Head of caudate nucleus (tissue), 42 donors: ENCODE measurements around the gene GPC6.

ENCODE experiments used
- DNase-seq, 42 donors: peaks; one replicate each; pipeline versions ENCODE4 v3.0.0 to v3.0.0-alpha.2; 2020 to 2021; ENCODE audit warnings: mixed read lengths in 7 of 42
- intact Hi-C: fragments of 100-400 bp; cut with DNase I; formaldehyde crosslinking; loops from one replicate; pipeline ENCODE4 v1.15.0; 2022

Gene GPC6

DNA sequence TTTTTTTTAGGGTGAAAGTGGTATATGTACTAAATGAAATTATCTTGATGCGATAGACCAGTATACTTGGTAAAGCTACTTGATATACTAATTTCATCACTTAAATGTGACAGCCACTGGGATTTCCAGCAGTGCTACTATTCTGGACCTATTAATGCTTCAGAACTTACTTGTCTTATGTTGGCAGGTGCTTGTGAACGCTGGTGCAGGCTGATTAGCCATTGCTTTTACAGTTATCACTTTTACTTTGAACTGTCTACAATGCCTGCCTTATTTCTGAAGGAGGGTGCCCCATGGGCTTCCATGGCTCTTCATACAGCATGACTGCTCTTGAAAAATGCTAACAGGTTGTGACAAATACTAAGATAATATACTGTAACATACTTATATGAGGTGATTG lies 294.7 kb downstream of the GPC6 start:
- intact Hi-C loops = no loop called here
- no peak for DNase-seq

DNA sequence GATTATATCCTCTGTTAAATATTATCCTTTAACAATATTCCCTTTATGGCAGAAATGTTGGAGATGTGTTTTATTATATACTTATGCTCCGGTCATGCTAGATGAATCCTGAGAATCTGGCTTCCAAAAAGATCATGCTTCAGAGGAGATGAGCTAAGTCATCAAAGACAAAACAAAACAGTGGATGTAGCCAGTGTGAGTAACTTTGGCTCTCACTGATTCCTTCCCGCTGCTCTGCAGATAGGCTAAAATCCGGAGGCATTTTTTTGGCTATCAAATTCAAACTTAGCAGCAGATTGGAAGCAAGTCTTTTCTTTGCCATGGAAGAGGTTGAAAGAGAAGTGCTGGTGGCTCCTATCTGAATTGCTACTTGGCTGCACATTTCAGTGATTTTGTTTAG lies 295.9 kb downstream of the GPC6 start:
- no peak for DNase-seq
- intact Hi-C loops = no loop called here

DNA sequence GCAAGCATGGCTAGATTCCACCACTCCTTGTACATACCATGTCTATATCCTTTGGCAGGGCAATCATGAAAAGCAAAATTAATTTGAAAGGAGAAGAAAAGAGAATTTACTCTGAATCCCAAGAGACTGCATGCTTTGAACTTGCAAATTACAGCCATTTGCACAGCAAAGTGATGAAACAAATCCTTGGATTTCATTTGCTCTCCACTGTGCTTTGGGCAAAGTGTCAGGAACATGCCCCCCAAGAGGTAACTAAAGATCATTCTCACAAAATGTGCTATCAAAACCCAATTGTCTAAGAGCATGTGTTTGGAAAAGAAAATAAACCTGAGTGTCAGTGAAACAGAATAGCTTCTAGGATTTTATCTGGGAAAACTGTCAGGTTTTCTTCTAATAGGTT lies 298.5 kb downstream of the GPC6 start:
- intact Hi-C loops = no loop called here
- no peak for DNase-seq

DNA sequence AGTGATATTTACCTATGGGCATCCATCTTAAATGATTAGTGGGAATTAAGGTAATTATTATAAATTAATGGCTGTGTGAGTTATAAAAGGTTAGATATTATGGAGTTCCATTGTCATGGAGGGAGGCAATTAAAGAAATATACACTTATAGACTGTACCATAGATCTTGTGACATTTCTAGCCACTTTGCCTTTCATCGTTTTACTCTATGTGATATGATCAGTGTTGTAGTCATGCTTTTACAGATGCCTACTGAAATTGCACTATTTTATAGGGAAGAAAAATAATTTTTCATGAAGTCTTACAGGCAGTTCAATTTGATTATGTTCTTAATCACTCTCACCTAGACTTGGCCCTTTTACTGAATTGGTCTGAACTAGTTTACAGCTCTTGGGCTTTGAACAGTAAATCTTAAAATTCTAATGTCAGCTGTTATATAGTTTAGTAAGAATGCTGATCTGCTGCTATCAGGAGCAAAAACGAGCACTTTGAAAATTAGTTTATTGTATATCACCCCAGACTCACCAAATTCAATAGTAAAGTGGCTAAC lies 301.2 kb downstream of the GPC6 start:
- no peak for DNase-seq
- intact Hi-C loops = no loop called here

DNA sequence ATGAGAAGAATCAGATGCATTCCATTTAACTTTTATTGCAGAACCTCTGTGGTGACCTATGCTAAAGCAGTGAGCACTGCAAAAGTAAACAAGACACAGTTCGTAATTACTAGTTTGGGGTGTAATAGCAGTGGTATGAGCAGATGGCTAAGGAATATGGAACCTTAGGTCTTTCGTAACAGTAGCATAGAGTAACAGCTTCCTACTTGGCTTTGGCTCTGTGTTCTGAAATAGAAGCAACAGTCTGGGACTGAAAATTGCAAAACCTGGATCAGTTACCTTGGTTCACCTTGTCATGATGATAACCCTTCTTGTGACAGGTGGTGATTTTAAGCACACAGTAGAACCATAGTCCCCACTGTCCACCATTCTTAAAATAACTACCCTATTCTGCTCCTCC lies 303.4 kb downstream of the GPC6 start:
- DNase-seq = no peak
- intact Hi-C loops = no loop called here

DNA sequence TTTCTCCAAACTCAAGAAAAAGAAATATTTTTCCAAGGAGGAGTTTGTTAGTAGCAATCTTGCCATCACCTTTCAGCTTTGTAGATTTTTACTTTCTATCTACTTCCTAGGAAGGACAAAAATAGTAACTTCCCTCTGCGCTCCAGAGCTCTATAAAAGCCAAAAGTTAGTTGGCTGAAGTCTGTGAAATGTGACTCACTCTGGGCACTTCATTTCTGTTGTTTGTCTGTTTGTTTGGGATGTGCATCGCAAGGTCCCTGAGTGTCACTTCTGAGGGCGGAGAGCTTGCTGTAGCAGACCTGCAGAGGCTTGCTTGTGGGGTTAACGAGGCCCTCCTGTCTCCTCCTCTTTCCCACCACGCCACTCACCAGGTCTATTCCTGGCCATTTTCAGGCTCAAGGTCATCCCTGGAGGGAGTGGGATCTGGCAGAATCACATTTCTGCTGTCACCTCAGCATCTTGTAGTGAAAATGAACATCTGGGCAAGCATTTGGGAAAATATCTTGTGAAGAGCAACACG lies 307.6 kb downstream of the GPC6 start:
- DNase-seq = no peak
- intact Hi-C loops = no loop called here

DNA sequence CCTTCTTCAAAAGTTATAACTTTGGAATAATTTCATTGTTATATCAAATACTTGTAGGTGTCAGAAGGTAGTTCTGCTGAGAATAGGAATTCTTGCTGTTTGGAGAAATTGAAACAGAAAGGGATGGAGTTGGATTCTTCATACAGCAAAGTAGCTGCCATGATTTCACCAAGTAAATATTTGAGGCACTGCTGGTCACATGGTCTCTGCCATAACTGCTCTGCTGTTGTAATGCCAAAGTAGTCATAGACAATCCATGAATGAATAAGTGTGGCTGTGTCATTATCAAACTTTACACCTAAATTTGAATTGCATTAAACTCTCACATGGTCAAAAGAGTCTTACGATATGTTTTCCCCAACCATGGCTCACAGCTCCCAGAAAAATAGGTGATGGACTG lies 308.6 kb downstream of the GPC6 start:
- no peak for DNase-seq
- intact Hi-C loops = no loop called here

DNA sequence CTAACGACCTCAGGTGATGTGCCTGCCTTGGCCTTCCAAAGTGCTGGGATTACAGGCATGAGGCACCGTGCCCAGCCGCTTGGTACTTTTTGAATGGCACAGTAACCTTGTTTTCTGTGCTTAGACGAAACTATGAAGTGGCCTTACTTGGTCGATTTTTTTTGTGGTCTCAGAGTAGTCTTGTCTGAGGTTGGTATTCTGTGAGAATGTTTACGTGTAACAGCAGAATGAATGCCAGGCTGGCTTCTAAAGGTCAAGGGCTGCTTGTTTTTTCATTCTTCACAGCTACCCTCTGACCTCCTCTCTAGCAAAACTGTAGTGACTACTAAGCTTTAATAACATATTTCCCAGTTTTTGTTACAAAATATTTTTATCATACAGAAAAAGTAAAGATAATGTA lies 313.3 kb downstream of the GPC6 start:
- DNase-seq = no peak
- intact Hi-C loops = no loop called here

DNA sequence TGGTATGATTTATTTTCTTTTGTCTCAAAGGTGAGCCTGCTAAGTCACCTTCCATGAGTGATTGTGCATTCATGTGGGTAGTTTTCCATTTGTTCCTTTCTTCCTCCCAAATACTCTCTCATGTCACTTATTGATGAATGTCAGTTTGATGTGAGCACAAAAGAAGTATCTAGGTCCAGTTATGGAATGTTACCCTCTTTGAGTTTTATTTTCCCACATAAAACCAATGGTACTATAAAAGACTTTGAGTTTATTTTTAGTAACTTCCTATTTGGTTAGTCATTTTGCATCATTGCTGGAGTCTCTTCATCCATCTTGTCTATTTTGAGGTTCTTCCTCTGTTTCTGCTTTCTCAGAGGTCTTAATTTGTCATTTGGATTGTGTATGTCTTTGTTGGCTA lies 321.3 kb downstream of the GPC6 start:
- intact Hi-C loops = no loop called here
- no peak for DNase-seq

DNA sequence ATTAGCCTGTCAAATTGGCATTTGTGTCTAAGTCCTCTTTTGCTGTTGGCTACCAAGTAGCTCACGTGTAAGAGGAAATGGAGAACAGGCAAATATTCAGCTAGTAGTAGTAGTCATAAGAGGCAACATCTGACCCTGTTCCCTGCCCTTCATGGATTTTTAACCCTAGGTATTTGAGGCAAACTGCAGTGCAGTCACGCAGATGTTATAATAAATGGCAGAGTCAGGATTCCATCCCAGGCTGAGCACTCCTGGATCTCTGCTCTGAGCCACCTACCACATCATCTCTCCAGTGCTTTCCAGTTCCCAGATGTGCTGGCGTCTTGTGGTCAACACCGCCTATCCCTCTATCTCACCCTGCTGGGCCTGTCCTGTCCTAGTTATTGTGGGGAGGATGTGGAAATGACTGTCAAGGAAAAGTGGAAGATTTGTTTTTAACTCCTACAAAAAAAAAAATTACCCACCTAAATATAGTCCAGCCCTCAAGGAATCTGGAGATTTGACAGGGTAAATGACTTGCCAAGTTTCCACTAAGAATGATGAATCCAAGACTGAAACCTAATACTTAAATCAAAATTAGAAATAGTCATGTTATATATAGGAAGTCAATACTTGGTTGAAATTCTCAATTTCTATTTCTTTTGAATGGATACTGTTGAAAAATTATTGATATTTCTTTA lies 322.9 kb downstream of the GPC6 start:
- no peak for DNase-seq
- intact Hi-C loops = no loop called here

DNA sequence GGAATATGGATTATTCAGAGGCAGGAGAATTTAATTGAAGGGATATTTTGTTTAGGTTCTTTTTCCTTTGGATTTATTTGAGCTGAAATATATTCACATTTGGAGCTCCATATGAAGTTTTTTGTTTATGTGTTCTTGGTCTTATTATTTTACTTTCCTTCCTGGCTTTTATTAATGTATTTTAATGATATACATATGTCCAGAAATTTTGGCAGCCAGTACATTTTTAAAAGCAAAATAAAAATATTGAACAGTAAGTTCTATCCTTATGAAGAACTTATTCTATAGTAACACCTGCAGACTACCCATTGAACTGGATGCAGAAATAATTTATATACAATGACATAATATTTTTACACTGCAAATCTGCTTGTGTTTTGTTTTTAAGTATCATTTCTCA lies 323.6 kb downstream of the GPC6 start:
- intact Hi-C loops = no loop called here

DNA sequence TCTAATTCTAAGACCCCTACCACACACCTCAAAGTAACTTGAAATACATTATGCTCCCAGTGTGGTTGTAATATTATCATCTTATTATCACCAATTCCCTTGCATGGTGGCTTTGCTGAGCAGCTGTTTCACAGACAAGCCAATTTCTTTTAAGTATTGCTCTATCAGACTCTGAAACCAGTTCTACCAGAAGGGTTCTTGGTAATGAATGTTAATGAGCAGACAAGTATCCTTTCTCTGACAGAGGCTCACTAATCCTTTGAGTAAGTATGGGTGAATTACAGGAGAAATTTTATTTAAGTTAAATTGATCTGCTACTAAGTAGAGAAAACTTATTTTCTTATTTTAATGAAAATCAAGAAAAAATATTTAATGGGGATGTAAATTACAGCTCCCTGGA lies 326.0 kb downstream of the GPC6 start:
- DNase-seq = no peak
- intact Hi-C loops = no loop called here

More for the DNA sequence above, 323.6 kb downstream of the GPC6 start:
- DNase-seq = no peak

DNA sequence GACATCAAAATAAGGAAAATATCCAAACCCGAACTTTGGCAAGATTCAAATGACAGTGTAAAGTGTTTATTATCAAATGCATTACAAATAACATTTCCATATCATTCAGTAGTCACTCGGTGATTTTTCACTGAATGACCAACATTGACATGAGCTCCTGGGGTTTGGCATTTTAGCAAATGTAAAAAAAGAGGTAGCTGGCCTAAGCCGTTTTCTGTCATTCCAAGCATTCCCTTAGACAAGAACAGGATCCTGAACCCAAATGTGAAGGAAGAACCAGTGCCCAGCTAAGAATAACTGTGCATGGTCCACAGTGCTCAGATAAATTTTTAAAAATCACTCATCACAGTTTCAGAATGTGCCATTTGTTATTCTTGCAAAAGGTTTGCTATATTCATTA lies 327.9 kb downstream of the GPC6 start:
- no peak for DNase-seq
- intact Hi-C loops = no loop called here

DNA sequence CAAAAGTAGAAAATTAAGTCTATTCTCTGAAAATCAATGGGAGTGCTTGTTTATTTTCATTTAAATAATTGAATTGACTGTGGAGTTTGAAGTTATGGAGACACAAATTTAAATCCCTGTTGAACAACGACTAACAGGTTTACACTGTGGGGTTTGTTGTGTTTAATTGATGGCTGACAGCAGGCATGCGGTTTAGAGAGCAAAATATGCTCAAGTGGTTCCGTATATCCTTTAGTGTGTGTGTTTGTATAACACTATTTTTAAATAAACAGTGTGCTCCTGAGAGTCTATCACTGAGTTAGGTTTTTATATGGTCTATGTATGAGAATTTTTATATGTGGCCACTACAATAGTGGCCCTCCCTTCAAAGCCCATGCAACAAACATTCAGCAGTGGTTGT lies 332.0 kb downstream of the GPC6 start:
- no peak for DNase-seq
- intact Hi-C loops = no loop called here

DNA sequence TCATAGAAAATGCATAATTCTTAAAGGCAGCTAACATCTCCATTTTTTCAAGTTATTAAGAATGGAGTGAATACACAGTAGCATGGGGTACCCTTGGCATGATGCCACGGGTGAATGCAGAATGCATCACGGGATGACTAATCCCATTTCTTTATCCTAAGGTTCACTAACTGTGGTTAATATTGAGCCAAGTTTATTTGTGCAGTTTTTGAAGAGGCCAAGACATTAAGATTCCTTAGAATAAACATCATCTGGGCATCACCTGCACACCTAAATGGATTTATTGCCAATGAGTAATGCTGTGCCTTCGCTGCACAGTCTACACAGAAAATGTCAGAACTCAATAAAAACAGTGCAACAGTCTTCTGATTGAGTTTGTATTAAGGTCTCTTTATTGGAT lies 333.1 kb downstream of the GPC6 start:
- DNase-seq = no peak
- intact Hi-C loops = no loop called here

DNA sequence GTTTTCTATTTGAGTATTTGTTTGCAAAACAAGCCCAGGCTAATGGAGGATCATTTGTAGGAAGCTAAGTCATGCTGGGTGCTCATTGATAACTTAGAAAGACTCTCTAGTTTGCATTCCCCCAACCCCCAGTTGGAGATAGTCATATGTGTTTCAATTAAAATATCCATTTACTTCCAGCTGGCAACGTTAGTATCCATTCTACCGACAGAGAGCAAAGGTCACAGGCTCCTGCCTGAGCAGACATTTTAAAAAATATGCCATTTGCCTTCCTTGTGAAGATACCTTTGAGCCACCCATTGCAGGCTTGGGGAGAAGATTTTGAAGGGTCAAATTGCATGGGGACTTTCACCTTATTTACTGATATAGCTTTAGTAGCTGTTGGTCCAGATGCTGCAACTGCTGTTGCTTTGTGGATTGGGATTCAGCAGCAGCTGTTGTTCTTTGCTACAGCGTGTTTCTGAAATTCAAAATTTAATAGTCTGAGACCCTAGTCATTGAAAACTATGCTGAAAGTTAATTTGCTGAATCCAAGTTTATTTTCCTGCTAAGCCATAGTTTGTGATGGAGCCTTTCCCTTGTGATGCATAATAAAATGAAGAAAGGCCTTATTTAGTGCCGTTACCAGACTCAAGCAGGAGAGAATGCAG lies 335.1 kb downstream of the GPC6 start:
- no peak for DNase-seq
- intact Hi-C loops = no loop called here

DNA sequence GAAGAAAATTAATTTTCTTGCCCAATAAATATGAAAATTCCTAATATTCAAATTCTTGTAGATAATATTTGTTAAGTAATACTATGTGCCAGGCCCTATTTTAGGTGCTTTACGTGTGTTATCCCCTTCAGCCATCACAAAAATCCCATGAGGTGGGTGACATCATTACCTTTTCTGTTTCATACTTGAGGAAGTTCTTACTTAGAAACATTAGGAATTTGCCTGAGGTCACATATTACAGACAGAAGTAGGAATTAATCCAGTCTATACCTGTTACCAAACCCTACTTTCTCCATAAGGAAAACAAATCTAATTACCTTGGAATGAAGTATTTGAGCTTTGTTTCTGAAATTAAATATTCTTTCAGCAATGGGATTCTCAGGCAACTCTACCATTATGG lies 336.1 kb downstream of the GPC6 start:
- no peak for DNase-seq
- intact Hi-C loops = no loop called here

DNA sequence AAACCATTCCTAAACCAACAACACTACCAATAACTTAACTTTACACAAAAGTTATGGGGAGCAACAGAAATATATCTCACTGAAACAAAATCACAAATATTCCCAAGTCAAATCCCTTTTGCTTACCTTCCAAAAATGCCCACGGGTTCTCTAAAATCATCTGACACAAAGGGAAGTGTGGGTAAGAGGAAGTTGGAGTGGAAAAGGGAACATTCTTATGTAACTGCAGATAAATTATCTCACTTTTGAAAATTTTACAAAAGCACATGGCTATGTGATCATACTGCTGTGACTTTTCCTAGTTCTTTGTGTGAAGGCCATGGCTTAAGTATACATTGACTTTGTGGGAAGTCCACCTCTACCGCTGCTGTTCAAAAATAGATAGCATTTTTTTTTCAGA lies 350.5 kb downstream of the GPC6 start:
- no peak for DNase-seq
- intact Hi-C loops = no loop called here

DNA sequence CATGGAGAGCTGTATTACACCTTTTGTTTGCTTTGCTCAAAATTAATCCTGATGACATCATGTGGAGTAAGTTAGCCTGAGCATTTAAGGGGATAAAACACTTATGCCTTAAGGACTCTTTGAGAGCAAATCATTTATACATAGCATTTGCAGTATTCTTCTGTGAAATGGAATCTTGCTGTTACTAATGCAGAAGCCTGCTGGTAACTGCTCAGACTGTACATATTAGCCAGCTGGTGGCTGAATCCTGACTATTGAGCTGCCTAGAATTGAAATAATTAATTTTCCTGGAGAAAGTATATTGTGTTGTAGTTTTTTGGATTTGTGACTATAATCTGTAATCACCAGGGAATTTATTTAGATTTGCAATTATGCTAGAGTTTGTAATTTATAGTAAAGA lies 363.2 kb downstream of the GPC6 start:
- intact Hi-C loops = no loop called here
- no peak for DNase-seq

DNA sequence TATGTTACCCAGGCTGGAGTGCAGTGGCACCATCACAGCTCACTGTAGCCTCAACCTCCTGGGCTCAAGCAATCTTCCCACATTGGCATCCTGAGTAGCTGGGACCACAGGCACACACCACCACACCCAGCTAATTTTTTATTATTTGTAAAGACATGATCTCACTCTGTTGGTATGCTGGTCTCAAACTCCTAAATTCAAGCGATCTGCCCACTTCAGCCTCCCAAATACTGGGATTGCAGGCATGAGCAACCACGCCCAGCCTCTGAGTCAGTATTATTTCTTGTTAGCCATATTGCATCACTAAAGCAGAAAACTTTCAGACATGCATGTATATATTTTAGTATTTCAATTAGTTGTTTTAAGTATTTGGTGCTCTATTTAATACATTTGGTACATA lies 376.4 kb downstream of the GPC6 start:
- DNase-seq = no peak
- intact Hi-C loops = no loop called here

DNA sequence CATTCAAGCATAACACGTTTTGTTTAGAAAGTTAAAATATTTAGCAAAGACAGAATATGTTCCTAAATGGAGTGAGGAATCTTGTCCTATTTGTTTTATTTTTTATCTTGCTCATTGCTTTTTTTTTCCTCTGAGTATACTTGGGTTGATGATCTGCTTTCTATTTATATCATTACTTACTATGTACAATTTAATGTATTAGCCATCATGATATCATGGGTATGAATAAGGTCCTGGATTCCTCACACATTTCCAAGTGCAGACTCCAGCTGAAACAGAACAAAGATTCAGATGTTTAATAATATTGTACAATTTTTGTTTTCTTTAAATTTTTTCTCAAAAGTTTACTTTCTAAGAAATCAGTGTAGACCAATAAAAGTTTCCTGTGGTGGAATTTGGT lies 388.2 kb downstream of the GPC6 start:
- DNase-seq = no peak

More for the DNA sequence above, 388.2 kb downstream of the GPC6 start:
- intact Hi-C loops = no loop called here
